GM21447 (cell line): ENCODE data around the gene RHBDF2.

Experiments
- ATAC-seq: cut with Tn5 transposase; IDR thresholded peaks from one replicate; pipeline ENCODE4 v1.9.1; 2021; ENCODE audit not compliant: unreplicated experiment

RHBDF2 gene

DNA sequence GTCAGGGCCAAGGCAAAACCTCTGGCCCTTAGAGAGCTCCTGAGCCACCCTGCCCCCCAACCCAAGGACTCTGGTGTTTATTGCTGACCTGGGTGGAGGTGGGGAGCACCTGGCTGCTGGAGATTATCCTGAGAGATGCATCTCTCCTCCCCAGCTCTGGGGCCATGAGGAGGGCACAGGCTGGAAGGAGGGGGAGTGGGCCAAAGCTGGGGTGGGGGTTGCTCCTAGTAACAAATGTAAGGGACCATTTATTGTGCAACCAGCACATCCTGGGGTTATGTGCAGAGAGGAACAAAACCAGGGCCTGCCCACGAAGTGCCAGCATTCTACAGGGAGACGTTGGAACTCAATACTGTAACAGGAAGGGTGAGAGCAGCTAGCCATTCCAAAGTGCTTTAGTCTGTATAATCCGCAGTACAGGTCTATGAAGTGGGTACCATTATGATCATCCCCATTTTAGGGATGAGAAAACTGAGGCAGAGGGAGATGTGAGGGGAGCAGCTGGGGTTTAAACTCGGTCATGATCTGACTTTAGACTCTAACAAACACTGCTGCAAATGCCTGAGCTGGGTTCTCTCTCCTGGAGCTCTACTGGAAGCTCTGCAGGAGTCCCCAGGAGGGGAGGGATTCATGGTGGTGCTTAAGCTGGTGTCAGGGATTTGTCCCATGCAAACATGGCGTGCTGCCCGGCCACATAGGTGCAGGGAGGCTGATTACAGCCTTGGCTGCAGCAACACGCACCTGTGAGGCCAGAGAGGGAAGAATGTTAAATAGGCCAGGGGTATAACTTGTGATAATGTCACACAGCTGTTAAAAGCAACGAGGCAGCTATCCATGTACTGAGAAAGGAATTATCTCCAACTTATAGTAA is 1.4 kb upstream of the RHBDF2 start:
- no peak for ATAC-seq

DNA sequence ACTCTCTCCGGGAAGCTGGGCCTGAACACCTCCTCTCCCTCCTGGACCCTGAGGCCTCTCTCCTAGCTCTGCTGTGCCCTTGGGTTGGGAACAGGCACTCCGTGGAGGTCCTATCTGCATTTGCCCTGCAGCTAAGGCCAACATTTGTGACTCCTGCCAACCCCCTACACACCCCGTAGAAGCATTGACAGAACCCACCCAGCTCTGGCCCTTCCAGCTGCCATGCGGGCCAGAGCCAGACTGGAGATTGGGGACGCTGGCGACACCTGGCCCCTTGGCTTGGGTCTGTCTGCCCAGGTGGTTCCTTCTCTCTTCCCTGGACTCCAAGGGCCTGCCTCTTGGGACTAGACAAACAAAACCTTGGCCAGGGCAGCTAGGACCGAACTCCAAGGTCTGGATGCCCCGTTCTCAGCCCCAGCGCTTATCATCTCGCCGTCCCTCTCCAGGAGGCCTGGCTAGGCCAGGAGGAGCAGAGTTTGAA is 644 bp upstream of the RHBDF2 start:
- no peak for ATAC-seq

DNA sequence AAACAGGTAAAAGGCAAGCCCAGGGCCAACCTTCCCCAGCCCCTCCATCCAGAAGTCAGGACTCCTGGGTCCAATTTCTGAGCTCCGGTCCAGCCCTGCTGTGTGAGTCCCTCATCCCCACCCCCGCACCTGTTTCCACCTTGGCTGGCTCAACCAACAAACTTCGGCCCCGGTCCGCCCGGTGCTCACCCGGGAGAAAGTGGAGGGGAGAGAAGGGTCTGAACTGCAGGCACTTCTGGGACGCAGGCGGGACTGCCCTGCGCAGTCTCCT is 541 bp downstream of the RHBDF2 start:
- peak; percentile 3 for ATAC-seq

DNA sequence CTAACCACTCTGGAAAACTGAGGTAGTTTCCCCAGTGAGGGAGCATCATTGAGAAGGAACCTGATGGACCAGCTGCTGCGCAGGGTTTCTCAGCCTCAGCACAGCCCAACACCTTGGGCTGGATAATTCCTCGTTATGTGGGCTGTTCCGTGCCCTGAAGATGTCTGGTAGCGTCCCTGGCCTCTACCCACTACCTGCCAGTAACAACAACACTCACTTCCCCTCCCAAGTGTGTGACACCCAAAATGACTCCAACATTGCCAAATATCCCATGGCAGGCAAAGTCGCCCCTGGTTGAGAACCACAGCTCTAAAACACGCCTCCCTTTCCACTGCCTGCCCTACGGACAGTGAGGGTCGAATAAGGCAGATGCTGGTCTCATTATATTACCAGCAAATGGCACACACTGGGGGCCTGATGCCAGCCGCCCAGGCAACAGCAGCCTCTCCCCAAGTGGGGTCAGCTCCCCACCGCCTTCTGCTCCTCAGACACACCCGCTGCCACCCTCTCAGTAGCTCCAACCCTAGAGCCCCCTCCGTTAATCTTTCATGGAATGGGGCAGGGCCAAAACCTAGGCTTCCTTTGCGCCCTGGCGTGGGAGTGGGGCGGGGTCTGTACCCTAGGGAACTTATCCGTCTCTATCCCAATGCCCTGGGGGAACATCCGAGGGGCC is 1.0 kb downstream of the RHBDF2 start:
- ATAC-seq, result peak; percentile 7

DNA sequence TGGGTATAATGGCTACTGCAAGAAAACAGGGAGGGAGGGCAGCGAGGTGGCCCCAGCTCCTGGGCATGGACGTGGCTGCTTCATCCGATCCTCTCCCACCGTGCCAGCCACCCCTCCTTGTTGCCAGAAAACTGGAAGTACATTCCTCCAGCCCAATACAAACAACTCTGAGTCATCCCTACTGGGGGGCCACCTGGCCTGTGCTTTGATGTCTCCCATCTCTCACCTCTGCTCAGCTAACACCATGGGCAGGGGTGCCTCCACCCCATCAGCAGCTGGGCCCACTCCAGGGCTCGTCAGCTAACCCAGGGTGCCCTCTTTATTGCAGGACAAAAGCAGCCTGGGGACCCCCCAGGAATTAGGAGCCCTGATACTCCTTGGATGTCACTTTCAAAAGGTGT is 2.0 kb downstream of the RHBDF2 start:
- no peak for ATAC-seq

DNA sequence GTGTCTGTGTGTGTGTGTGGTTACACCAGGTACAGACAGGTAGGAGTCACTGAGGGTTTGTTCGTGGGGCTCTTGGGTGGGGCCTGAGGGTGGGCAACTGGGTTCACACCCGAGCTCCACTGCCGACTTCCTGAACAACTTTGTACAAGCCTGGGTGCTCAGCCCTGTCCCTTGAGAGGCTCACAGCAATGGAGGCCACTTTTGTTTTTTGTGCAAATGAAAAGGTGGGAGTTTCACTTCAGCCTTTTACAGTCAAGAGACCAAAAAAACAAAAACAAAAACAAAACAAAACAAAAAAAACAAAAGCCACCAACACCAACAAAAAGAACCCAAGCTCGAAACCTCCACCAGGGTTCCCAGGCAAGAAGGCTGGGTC is 2.4 kb downstream of the RHBDF2 start:
- no peak for ATAC-seq

DNA sequence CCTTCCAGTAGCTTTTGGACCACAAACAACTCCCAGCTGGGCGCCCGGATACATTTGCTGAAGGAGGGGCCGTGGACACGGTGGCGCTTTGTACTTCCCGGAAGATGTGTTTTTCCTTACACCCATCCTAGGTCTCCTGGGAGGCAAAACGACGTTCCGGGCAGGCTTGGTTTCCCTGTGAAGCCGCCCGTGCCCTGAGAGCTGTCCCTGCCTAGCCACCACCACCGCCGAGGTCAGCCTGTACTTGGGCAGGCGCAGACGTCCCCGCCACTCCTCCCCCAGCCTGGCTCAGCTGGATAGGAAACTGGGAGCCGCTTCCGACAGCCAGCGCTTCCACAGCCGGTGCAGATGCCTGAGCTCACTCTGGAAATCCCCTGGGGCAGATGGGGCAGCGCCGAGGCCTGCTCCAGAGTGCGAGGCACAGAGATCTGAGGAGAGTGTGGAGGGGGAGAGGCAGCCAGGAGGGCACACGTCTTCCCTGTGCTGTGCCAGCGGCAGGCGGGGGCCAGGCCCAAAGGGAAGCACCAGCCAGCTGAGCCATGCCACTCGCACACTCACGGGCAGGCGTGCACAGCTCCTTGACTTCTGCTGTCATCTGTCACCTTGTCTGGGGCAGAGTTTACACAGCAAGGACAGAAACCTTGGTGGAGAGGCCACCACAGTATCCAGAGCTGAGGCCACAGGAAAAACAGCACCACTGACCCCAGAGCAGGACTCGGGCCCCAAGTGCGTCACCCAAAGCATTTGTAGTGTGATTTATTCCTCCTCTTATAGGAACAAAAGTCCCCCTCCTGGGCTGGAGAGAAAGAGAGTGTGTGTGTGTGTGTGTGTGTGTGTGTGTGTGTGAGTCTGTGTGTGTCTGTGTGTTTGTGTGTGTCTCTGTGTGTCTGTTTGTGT is 3.0 kb downstream of the RHBDF2 start:
- ATAC-seq, result no peak

DNA sequence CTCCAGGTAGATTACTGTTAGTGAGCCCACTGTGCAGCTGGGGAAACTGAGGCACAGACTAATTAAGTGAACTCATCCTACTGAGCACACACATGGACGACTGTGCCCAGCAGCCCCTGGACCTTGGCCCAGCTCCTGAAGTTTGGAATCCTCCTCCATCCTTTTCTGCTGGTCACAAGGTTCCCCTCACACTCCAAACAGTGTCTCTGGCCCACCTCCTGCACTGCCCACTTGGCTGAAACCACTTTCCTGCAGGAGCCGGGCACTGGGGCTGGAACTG is 3.6 kb downstream of the RHBDF2 start:
- ATAC-seq, result no peak

DNA sequence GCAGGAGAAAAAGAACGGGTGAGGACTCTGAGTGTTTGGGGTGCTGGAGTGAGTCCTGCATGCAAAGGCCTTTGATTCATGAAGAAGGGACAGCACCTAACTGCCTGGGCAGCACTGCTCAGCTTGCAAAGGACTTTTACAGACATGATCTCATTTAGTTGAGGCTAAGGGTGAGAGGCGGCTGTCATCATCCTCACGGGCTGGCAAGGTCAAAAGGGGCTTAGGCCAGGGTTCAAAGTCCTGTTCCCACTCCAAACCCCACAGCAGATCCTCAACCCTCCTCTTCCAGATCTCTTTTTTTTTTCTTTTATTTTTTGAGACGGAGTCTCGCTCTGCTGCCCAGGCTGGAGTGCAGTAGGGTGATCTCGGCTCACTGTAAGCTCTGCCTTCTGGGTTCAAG is 4.8 kb downstream of the RHBDF2 start:
- ATAC-seq, result no peak

DNA sequence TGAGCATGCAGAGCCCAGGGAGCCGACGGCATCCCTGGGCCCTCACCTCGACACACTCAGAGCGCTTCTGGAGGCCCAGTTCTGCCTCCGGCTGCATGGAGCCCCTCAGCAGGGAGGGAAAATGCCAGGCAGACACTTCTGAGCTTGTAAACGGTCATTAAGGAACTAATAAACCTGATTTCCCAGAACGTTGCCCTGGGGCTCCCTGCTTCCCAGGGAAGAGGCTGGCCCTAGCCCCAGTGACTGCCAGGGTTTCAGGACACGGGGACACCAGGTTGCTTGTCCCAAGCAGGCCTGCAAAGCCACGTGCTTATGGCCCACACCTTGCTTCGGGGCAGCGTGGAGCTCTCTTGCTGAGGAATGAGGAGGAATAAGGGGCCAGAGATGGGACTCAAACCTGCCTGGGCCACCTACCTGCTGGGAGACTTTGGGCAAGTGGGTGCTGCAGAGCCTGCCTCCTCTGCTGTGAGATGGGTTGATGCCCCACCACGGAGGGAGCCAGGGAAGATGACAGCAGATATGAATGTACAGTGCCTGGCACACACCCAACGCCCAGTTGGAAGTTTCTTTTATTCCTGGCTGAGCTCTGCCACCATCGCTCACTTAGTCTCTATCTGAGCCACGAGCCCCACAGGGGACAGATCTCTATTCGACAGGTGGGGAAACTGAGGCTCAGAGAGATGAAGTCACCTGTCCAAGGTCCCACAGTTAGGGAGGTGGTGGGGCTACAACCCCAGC is 5.4 kb downstream of the RHBDF2 start:
- ATAC-seq, result no peak

DNA sequence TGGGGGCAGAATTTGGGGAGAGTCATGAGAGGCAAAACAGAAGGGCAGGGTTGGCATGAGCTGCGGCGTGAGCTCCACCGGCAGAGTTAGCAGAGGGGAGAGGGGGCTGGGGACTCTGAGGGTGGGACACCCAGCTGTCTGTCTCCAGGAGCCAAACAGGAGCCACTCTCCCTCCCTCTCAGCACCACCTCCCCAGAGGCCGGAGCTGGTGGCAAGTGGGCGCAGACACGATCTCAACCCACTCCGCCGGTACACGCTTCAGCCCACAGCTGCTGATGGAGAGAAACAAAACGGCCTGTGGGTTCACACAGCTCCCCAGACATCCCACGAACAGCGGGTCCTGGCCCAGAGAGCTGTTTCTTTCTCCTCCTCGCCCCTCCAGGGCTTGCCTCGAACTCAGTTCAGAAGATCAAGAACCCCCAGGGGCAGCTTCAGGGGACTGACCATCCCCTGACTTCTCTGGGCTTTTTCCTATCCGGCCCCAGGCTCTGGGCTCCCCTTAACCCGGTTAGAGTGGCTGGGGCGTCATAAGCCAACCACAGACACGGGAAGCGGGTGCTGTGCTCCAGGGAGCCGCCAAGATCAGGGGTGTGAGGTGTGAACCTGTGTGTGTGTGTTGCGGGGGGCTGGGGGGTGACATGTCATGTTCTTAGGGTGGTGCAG is 7.6 kb downstream of the RHBDF2 start:
- no peak for ATAC-seq

DNA sequence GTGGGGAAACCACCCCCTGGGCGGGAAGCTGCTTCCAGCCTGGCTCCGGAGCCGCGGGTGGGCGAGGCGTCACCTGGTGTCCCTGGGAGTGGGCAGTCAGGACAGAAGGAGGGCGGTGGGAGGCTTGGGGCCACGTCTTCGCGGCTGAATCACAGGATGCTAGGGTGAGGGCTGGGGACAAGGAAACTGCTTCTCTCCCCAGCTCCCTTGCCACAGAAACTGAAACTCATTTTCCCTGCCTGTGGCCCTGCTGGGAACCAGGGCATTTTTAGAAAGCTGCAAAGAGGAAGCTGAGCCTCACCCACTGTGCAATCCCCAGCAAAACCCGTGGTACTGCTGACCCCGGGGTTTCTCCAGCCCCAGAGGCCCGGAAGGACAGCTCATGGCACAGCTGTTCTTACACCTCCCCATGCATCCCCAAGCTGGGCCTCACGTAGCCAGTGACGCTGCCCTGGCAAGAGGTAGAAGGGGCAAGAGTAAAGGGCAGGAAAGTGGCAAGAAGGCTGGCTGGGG is 8.2 kb downstream of the RHBDF2 start:
- ATAC-seq, result peak; percentile 39

DNA sequence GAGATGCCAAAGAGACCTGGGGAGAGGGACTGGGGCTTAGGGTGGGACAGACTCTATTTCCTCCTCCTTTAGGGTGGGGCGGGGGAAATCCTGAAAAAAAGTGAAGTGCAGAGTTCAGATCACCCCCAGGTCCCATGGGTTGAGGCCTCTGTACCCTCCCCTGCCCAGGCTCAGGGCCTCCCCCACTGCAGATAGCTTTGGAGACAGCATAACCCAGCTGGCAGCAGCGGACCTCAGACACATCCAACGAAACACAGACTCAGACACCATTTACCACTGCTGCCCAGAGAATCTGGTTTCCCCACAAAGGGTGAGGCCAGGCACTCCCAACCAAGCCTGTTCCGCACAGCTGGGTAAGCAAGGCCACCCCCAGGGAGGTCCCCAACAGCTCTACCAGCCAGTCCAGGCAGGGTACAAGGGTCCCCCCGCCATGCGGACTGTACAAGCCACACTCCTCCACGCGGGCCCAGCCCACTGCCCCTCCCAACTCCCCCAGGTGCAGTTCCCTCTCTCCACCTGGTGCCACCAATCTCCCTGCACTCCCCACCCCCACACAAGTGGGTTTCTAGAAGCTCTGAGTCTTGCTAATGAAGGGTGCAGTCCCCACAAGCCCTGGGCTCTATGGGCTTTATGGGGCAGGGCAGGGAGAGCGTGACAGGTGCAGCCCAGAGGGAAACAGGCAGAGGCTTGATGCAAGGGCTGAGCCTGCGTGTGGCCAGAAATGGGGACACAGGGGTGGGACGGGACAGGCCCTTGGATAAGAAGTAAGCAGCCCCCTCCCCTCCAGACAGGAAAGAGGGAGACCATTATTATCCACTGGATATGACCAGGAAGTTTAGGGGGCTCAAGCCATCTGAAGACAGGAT is 8.9 kb downstream of the RHBDF2 start:
- peak; percentile 43 for ATAC-seq

DNA sequence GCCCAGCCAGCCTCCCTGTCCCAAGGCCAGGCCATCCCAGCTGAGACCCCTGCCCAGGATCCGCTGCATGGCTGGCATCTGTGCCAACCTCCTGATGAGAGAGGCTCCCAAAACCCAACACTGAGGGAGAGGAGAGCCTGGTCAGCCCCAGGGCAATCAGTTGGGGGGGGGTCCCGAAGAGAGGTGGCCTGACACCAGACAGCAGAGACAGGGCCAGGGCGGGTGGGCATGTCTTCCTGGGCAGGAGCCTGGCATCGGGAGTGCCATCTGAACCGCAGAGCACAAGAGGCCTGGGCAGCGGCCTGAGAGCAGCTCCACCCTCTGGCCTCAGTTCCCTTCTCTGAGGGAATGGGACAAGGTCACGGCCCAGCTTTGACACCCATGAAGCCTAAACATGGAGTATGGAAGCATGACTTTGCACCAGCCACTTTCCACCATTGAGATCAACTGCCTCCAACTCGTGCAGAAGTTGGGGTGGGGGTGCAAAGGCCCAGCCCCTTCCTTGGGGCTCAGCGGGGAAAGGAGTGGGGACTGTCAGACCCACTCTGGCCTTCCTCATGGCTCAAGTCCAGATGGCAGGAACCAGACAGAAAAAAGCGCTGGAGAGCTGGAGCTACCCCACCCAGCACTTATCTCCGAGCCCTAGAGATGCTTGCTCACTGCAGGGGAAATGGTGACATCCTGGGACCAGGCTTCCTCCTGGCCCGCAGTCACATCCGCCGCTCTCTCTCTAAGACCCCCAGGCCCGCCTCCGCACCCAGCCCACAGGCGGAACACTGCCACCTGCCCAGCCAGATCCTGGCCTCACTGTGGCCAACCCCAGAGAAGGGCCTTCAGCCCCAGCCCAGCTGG is 9.7 kb downstream of the RHBDF2 start:
- peak; percentile 12 for ATAC-seq

DNA sequence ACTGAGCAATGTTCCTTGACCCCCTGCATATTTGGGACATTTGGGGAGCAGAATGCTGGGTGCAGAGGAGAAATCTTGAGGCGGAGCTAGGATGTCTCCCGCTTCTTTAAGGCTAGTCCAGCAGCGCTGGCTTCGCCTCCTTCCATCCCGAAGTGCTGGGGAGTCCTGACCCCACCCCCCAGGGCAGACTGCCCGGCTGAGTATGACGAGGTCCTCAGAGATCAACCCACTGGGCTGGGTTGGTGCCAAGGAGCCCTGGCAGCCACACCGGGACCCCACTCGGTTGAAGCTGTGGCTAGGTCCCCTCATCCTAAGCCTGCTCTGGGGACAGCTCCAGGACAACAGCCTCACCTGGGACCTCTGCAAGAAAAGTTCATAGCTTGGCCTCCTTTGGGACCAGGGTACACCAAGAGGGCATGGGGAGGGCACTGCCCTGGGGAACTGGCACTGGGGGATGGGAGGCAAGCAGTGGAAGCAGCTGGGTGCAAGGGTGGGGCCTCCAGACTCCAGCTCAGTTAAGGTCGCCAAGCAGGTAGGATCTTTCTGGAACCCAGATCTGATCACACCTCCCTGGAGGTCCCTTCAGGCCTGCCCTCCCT is 11.0 kb downstream of the RHBDF2 start:
- ATAC-seq, result no peak

DNA sequence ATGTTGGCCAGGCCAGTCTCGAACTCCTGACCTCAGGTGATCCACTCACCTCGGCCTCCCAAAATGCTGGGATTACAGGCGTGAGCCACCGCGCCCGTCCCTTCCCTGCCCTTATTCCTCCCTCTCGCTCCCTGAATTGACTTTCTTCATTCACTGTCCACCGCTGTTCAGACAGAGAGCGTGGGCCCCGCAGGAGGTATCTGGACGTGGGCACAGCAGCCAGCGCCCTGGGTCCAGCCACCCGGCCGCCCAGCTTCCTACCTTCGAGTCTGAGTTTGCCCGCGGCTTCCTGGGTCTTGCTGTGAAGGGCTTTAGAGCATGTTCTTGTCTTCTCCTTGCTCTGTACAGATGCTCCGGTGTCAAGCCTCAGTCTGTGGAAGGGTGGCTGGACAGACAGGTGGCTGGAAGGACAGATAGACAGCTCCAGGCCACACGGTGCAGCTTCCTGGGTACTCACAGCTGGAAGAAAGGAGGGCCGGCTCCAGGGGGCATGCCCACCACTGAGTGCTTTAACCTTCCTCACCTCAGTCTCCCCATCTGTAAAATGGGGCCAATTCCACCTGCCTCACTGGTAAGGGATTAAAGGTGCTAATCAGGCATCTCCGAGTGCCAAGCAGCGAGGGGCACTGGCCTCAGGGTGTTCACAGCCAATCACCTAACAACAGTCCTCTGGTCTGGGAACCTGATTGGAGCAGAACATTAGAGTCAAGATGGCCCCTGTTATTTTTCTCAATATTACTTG is 13.6 kb downstream of the RHBDF2 start:
- ATAC-seq, result no peak

DNA sequence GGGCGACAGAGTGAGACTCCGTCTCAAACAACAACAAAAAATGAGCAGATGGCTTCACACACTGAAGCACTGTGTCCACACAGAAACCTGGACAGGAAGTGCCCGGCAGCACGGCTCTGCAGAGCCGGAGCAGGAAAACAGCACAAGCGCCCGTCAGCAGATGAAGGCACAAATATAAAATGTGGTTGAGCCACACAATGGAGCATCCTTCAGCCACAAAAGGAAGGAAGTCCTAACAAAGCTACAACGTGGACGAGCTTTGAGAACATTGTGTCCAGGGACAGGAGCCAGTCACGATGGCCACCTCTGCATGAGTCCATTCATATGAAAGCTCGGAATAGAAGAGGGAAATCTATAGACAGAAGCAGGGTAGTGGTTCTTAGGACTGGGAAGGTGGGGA is 15.7 kb downstream of the RHBDF2 start:
- ATAC-seq, result no peak
